ENCODE results near the gene PRRT4.

The PRRT4 gene

DNA sequence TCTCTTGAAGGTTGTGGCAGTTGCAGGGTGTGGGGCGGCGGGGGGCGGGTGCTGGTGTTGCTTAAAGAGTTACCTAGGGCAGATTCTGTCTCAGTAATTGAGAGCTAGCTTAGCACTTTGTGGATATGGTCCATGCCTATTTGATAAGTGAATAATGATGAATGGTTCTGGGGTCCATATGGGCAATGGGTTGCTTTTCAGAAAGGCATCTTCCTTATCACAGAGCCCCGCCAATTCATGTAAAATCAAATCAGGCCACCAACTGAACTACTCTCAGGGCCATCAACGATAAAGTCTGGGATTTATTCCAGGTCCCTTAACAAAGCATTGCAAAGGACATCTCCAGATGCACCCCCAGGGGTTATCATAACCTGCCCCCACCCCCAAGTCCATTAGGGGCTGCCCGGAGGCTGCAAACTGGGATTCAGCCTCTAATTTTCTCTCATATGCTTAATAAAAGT lies 1.8 kb upstream of the PRRT4 start:
- H3K27me3 ChIP-seq (ENCODE audit: control insufficient read depth, insufficient read depth, low read length), result peaks cover 92% of the 10 kb centered on the region
- no peak overlapping the region for H3K9ac ChIP-seq (ENCODE audit: low read depth, low read length)

DNA sequence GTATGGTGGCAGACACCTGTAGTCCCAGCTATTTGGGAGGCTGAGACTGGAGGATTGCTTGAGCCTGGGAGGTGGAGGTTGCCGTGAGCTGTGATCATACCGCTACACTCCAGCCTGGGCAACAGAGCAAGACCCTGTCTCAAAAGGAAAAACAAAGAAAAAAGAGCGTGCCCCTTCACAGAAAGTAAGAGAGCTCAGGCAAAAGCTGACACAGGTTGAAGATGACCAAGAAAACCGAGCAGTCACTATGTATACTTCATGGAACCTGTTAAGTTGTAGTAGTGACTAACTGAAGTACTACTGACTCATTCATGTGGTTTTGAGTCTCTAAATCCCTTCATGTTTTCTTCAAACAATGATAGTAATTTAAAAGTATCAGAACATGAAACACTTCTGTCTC lies 1.2 kb upstream of the PRRT4 start:
- Histone ChIP-seq H3K36me3 (ENCODE audit: control insufficient read depth, insufficient read depth, low read length) (no peaks in the 10 kb centered on the region), H3K4me1 (ENCODE audit: control insufficient read depth, insufficient read depth, low read length) (no peaks in the 10 kb centered on the region), H3K4me3 (ENCODE audit: low read depth, low read length) (peak overlapping the region; percentile 65), H3K9ac (ENCODE audit: low read depth, low read length) (no peak overlapping the region), H3K9me3 (ENCODE audit: control insufficient read depth, insufficient read depth, low read length) (no peaks in the 10 kb centered on the region), H3K27me3 (ENCODE audit: control insufficient read depth, insufficient read depth, low read length) (peaks cover 96% of the 10 kb centered on the region)

More for the DNA sequence above, 1.8 kb upstream of the PRRT4 start:
- no peaks in the 10 kb centered on the region for H3K4me1 ChIP-seq (ENCODE audit: control insufficient read depth, insufficient read depth, low read length)
- no peak overlapping the region for H3K4me3 ChIP-seq (ENCODE audit: low read depth, low read length)
- no peaks in the 10 kb centered on the region for H3K36me3 ChIP-seq (ENCODE audit: control insufficient read depth, insufficient read depth, low read length)
- H3K9me3 ChIP-seq (ENCODE audit: control insufficient read depth, insufficient read depth, low read length), result no peaks in the 10 kb centered on the region

DNA sequence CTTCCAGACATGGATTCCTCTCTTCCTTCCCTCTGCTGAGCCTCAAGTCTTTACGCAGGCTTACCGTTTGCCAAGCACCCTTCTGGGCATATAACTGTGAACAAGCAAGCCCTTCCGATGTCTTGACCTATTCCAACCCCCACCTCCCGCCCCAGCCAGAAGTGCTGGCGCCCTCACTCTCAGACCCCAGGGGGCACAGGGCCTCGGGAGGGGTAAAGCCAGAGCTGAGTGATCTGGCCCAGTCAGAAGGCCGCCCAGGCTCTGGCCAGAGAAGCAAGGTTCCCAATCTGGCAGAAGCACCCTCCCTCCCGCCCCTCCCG lies 1.2 kb downstream of the PRRT4 start:
- no peaks in the 10 kb centered on the region for H3K9me3 ChIP-seq (ENCODE audit: control insufficient read depth, insufficient read depth, low read length)
- H3K36me3 ChIP-seq (ENCODE audit: control insufficient read depth, insufficient read depth, low read length), result no peaks in the 10 kb centered on the region
- no peak overlapping the region for H3K9ac ChIP-seq (ENCODE audit: low read depth, low read length)
- H3K27me3 ChIP-seq (ENCODE audit: control insufficient read depth, insufficient read depth, low read length), result peaks cover 86% of the 10 kb centered on the region
- H3K4me3 ChIP-seq (ENCODE audit: low read depth, low read length), result peak overlapping the region; percentile 65
- no peaks in the 10 kb centered on the region for H3K4me1 ChIP-seq (ENCODE audit: control insufficient read depth, insufficient read depth, low read length)

DNA sequence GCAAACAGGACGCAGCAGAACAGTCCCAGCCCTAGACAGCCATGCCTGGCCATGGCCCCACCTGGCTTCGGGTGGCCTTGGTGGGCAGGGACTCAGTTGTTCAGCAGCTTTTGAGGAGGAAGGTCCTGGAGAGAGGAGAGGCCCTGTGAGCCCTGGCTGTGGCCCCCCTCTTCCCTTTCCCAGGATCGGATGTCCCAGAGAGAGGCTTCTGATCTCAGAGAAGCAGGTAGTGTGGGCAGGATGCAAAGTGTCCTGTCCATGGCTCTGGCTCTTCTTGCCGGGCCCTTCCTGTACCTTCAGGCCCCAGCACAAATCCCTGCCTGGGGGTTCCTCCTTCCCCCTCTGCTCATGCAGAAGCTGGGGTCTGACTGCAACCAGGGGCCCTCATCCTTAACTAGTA lies 1.6 kb downstream of the PRRT4 start:
- Histone ChIP-seq H3K9me3 (ENCODE audit: control insufficient read depth, insufficient read depth, low read length) (no peaks in the 10 kb centered on the region), H3K4me3 (ENCODE audit: low read depth, low read length) (peak overlapping the region; percentile 65), H3K27me3 (ENCODE audit: control insufficient read depth, insufficient read depth, low read length) (peaks cover 83% of the 10 kb centered on the region), H3K4me1 (ENCODE audit: control insufficient read depth, insufficient read depth, low read length) (no peaks in the 10 kb centered on the region), H3K36me3 (ENCODE audit: control insufficient read depth, insufficient read depth, low read length) (no peaks in the 10 kb centered on the region), H3K9ac (ENCODE audit: low read depth, low read length) (no peak overlapping the region)

DNA sequence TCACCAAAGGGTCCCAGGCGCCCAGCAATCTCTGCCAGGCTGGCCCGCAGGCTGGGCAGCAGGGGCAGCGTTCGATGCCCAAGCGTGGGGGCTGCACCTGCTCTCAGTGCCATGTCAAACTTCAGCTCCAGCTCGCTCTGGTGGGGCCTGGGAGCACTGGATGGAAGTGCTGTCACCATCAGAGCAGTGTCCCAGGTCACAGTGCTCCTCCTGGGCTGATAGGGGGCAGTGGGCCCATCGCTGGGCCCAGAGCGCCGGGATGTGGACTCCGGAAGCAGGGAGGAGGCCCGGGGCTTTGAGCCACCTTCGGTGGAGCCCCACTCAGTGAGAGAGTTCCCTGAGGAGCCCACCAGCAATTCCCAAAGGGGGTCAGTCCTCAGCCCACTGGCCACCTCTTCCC lies 2.2 kb downstream of the PRRT4 start:
- H3K9ac ChIP-seq (ENCODE audit: low read depth, low read length), result no peak overlapping the region
- no peak overlapping the region for H3K4me3 ChIP-seq (ENCODE audit: low read depth, low read length)
- H3K27me3 ChIP-seq (ENCODE audit: control insufficient read depth, insufficient read depth, low read length), result peaks cover 82% of the 10 kb centered on the region
- H3K9me3 ChIP-seq (ENCODE audit: control insufficient read depth, insufficient read depth, low read length), result no peaks in the 10 kb centered on the region
- no peaks in the 10 kb centered on the region for H3K36me3 ChIP-seq (ENCODE audit: control insufficient read depth, insufficient read depth, low read length)
- H3K4me1 ChIP-seq (ENCODE audit: control insufficient read depth, insufficient read depth, low read length), result no peaks in the 10 kb centered on the region

DNA sequence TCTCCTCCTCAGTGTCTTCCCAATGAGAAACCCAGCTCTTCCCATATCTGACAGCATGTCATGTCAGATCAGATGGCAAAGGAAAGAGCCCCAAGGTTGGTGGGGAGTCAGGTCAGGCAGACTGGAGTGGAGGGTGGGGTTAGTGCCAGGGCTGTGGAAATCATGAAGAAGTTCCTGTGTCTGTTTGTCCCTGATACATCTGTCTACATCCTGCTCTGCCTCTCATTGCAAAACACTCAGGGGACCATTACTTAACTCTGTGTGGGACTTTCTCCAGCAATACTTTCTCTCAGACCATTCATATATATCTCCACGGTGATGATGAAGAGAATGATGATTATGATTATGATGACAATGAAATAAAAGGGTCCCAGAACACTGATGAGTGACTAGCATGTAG lies 3.3 kb downstream of the PRRT4 start:
- Histone ChIP-seq H3K4me1 (ENCODE audit: control insufficient read depth, insufficient read depth, low read length) (no peaks in the 10 kb centered on the region), H3K9me3 (ENCODE audit: control insufficient read depth, insufficient read depth, low read length) (no peaks in the 10 kb centered on the region), H3K9ac (ENCODE audit: low read depth, low read length) (no peak overlapping the region), H3K27me3 (ENCODE audit: control insufficient read depth, insufficient read depth, low read length) (peaks cover 81% of the 10 kb centered on the region), H3K4me3 (ENCODE audit: low read depth, low read length) (no peak overlapping the region), H3K36me3 (ENCODE audit: control insufficient read depth, insufficient read depth, low read length) (no peaks in the 10 kb centered on the region)

DNA sequence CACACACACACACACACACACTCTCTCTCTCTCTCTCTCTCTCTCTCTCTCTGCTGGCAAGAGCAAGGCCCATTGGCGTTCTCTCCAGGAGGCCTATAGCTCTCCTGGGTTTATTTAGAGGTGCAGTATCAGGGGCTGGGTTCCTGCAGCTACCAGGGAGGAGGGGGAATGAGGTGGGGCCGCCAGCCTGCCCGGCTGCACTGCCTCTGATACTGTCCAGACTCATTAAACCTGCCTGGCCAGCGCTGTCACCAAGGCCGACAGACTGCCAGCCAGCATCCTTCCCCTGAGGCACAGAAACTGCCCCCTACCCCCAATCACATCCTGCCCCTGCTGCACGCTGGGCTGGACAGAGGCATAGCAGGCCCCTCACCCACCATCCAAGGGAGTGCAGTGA lies 4.3 kb downstream of the PRRT4 start:
- Histone ChIP-seq H3K9me3 (ENCODE audit: control insufficient read depth, insufficient read depth, low read length) (no peaks in the 10 kb centered on the region), H3K27me3 (ENCODE audit: control insufficient read depth, insufficient read depth, low read length) (peaks cover 81% of the 10 kb centered on the region), H3K4me3 (ENCODE audit: low read depth, low read length) (no peak overlapping the region), H3K4me1 (ENCODE audit: control insufficient read depth, insufficient read depth, low read length) (peaks cover 2% of the 10 kb centered on the region), H3K9ac (ENCODE audit: low read depth, low read length) (no peak overlapping the region), H3K36me3 (ENCODE audit: control insufficient read depth, insufficient read depth, low read length) (no peaks in the 10 kb centered on the region)

DNA sequence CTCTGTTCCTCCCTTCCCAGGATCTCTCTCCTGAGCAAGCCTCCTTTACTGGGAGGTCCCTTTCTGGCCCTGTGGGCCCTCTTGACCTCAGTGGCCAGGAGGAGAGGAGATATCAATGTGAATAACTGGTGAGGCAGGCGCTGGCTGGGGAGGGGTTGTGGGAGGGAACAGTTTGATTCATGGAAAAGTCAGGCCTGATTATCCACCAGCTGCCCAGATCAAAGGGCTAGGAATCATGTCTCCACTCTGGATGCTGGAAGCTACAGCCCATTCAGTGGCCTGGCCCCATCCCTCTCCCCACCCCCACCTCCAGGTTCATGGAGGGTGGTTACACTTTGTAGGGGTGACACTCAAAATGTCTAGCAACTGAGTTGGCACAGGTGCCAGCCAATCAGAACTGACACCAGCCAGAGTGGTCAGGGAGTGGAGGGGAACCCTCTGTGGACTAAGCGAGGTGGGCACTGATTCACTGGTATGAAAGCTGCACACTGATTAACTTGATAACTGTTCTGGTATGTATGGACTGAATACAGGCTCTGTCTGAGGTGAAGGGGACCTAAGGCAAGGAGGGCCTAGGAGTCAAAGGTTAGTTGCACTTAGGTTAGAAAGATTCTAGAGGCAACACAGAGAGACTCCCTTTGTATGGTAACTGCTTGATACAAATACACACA lies 4.8 kb downstream of the PRRT4 start:
- Histone ChIP-seq H3K36me3 (ENCODE audit: control insufficient read depth, insufficient read depth, low read length) (no peaks in the 10 kb centered on the region), H3K4me1 (ENCODE audit: control insufficient read depth, insufficient read depth, low read length) (peaks cover 2% of the 10 kb centered on the region), H3K9ac (ENCODE audit: low read depth, low read length) (no peak overlapping the region), H3K27me3 (ENCODE audit: control insufficient read depth, insufficient read depth, low read length) (peaks cover 77% of the 10 kb centered on the region), H3K9me3 (ENCODE audit: control insufficient read depth, insufficient read depth, low read length) (no peaks in the 10 kb centered on the region), H3K4me3 (ENCODE audit: low read depth, low read length) (no peak overlapping the region)

DNA sequence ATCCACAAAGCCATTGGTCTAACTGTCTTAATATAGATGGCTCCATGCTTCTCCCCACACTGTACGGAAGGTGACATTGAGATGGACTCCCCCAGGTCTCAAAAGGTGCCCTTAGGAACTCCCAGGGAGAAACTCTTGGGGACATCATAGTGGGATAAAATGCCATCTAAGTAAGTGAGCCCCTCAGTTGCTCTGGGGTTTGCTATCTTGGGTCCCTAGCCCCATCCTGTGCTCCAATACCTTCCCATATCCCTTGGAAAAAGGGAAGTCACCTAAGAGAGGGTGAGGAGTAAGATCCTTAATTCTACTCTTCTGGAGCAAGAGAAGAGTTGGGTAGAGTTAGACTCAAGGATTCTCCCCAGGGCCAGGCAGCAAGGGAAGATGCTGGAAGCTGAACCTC lies 7.9 kb downstream of the PRRT4 start:
- H3K9ac ChIP-seq (ENCODE audit: low read depth, low read length), result no peak overlapping the region
- H3K9me3 ChIP-seq (ENCODE audit: control insufficient read depth, insufficient read depth, low read length), result no peaks in the 10 kb centered on the region
- peaks cover 2% of the 10 kb centered on the region for H3K4me1 ChIP-seq (ENCODE audit: control insufficient read depth, insufficient read depth, low read length)
- H3K27me3 ChIP-seq (ENCODE audit: control insufficient read depth, insufficient read depth, low read length), result peaks cover 80% of the 10 kb centered on the region
- H3K36me3 ChIP-seq (ENCODE audit: control insufficient read depth, insufficient read depth, low read length), result no peaks in the 10 kb centered on the region
- no peak overlapping the region for H3K4me3 ChIP-seq (ENCODE audit: low read depth, low read length)

DNA sequence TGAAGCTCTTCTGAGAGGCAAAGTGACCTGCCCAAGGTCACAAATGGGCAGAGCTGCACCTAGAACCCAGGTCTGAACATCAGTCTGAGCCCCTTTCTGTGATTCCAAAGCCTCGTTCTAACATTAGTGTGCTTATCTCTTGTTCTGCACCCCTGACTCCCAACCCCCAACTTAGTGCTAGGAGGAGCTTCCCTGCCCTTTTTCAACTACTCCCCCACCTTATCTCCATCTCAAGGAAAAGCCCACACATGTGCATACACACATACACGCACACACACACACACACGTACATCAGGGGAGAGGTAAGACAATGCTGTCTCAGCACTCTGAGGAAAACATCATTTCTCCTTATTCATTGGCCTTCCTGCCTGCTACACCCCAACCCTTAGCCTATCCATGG lies 8.3 kb downstream of the PRRT4 start:
- Histone ChIP-seq H3K9me3 (ENCODE audit: control insufficient read depth, insufficient read depth, low read length) (no peaks in the 10 kb centered on the region), H3K4me3 (ENCODE audit: low read depth, low read length) (no peak overlapping the region), H3K27me3 (ENCODE audit: control insufficient read depth, insufficient read depth, low read length) (peaks cover 80% of the 10 kb centered on the region), H3K36me3 (ENCODE audit: control insufficient read depth, insufficient read depth, low read length) (no peaks in the 10 kb centered on the region), H3K9ac (ENCODE audit: low read depth, low read length) (no peak overlapping the region), H3K4me1 (ENCODE audit: control insufficient read depth, insufficient read depth, low read length) (peaks cover 2% of the 10 kb centered on the region)

DNA sequence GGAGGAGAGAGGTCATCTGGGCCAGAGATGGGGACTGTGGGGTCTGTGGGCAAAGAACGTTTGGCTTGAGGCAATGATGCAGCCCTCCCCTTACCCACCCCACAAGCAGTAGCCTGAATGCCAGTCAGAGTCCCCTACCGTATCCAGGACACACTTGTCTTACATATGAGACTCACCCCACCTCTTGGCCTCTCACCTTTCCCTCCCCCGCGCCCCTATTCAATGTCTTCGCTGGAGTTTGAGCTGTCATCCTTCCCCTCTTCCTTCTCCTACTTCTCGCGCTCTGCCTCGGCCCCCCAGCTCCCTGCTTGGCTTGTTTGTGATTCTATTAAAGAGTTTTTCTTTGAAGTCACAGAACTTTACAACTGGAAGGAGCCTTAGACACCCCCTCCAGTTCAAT lies 8.9 kb downstream of the PRRT4 start:
- peaks cover 80% of the 10 kb centered on the region for H3K27me3 ChIP-seq (ENCODE audit: control insufficient read depth, insufficient read depth, low read length)
- H3K4me1 ChIP-seq (ENCODE audit: control insufficient read depth, insufficient read depth, low read length), result peaks cover 2% of the 10 kb centered on the region
- H3K36me3 ChIP-seq (ENCODE audit: control insufficient read depth, insufficient read depth, low read length), result no peaks in the 10 kb centered on the region

DNA sequence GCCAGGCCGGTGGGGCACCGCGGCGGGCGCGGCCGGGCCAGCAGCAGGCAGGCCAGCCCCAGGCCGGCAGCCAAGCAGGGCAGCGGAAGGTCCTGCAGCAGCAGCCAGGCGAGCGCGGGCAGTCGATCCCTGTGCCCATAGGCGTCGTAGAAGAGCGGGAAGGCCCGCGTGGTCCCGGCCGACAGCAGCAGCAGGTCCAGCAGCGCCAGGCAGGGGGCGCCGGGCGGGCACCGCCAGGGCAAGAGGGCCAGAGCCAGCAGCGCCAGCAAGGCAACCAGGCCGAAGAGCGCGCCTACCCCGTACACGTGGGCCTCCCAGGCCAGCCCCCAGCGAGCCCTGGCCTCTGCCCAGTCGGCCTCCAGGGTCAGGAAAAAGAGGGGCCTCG lies 9.3 kb downstream of the PRRT4 start:
- no peaks in the 10 kb centered on the region for H3K9me3 ChIP-seq (ENCODE audit: control insufficient read depth, insufficient read depth, low read length)
- no peaks in the 10 kb centered on the region for H3K36me3 ChIP-seq (ENCODE audit: control insufficient read depth, insufficient read depth, low read length)
- H3K9ac ChIP-seq (ENCODE audit: low read depth, low read length), result no peak overlapping the region
- peak overlapping the region; percentile 13 for H3K4me3 ChIP-seq (ENCODE audit: low read depth, low read length)
- peaks cover 2% of the 10 kb centered on the region for H3K4me1 ChIP-seq (ENCODE audit: control insufficient read depth, insufficient read depth, low read length)
- H3K27me3 ChIP-seq (ENCODE audit: control insufficient read depth, insufficient read depth, low read length), result peaks cover 78% of the 10 kb centered on the region

More for the DNA sequence above, 8.9 kb downstream of the PRRT4 start:
- no peaks in the 10 kb centered on the region for H3K9me3 ChIP-seq (ENCODE audit: control insufficient read depth, insufficient read depth, low read length)
- H3K4me3 ChIP-seq (ENCODE audit: low read depth, low read length), result peak overlapping the region; percentile 13
- no peak overlapping the region for H3K9ac ChIP-seq (ENCODE audit: low read depth, low read length)
